GM12873 (cell line): Measurements from ENCODE around the gene IDH2.

ENCODE experiments used
- TF ChIP-seq, protein P1 (sequence below): IDR thresholded peaks from 2 replicates; pipeline ENCODE4 v1.5.1; 2012; ENCODE audit warnings: low read depth, mild to moderate bottlenecking, moderate library complexity, low read length, control low read depth; ENCODE audit not compliant: insufficient read depth; ENCODE audit errors: missing control alignments

Gene IDH2

DNA sequence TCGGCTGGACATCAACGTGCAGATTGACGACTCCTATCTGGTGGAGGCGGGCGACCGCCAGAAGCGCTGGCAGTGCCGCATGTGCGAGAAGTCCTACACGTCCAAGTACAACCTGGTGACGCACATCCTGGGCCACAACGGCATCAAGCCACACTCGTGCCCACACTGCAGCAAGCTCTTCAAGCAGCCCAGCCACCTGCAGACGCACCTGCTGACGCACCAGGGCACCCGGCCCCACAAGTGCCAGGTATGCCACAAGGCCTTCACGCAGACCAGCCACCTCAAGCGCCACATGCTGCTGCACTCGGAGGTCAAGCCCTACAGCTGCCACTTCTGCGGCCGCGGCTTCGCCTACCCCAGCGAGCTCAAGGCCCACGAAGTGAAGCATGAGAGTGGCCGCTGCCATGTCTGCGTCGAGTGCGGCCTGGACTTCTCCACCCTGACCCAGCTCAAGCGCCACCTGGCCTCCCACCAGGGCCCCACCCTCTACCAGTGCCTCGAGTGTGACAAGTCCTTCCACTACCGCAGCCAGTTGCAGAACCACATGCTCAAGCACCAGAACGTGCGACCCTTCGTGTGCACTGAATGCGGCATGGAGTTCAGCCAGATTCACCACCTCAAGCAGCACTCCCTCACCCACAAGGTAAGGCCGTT, 34.2 kb downstream of the IDH2 start:
- TF ChIP-seq, protein P1, sequence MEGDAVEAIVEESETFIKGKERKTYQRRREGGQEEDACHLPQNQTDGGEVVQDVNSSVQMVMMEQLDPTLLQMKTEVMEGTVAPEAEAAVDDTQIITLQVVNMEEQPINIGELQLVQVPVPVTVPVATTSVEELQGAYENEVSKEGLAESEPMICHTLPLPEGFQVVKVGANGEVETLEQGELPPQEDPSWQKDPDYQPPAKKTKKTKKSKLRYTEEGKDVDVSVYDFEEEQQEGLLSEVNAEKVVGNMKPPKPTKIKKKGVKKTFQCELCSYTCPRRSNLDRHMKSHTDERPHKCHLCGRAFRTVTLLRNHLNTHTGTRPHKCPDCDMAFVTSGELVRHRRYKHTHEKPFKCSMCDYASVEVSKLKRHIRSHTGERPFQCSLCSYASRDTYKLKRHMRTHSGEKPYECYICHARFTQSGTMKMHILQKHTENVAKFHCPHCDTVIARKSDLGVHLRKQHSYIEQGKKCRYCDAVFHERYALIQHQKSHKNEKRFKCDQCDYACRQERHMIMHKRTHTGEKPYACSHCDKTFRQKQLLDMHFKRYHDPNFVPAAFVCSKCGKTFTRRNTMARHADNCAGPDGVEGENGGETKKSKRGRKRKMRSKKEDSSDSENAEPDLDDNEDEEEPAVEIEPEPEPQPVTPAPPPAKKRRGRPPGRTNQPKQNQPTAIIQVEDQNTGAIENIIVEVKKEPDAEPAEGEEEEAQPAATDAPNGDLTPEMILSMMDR = no peak

DNA sequence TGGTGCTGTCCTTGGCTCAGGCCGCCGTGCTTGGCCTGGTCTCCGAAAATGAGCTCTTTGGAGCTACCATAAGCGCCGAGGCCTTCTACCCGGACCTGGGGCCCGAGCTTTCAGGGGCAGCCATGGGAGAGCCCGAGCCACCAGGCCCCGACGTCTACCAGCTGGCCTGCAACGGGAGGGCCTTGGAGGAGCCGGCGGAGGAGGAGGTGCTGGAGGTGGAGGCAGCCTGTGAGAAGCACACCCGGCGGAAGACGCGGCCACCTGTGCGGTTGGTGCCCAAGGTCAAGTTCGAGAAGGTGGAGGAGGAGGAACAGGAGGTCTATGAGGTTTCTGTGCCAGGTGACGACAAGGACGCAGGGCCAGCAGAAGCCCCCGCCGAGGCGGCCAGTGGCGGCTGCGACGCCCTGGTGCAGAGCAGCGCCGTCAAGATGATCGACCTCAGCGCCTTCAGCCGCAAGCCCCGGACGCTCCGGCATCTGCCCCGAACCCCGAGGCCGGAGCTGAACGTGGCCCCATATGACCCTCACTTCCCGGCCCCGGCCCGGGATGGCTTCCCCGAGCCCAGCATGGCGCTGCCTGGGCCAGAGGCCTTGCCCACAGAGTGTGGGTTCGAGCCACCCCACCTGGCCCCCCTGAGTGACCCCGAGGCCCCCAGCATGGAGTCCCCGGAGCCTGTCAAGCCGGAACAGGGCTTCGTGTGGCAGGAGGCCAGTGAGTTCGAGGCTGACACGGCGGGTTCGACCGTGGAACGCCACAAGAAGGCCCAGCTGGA, 34.9 kb downstream of the IDH2 start:
- TF ChIP-seq, protein P1 = no peak

DNA sequence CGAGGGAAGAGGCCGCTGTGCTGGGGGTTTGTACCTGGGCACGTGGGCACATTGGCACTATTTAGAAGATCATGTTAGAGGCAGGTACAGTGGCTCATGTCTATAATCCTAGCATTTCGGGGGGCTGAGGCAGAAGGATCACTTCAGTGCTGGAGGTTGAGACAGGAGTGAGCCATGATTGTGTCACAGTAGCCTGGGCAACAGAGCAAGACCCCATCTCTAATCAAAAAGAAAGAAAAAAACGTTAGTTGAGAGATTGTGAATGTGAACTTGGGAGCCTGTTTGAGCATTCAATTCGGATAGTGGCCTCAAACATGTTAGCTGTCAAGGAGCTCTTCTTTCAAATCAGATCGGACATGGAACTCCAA, 36.6 kb downstream of the IDH2 start:
- TF ChIP-seq, protein P1 = no peak

DNA sequence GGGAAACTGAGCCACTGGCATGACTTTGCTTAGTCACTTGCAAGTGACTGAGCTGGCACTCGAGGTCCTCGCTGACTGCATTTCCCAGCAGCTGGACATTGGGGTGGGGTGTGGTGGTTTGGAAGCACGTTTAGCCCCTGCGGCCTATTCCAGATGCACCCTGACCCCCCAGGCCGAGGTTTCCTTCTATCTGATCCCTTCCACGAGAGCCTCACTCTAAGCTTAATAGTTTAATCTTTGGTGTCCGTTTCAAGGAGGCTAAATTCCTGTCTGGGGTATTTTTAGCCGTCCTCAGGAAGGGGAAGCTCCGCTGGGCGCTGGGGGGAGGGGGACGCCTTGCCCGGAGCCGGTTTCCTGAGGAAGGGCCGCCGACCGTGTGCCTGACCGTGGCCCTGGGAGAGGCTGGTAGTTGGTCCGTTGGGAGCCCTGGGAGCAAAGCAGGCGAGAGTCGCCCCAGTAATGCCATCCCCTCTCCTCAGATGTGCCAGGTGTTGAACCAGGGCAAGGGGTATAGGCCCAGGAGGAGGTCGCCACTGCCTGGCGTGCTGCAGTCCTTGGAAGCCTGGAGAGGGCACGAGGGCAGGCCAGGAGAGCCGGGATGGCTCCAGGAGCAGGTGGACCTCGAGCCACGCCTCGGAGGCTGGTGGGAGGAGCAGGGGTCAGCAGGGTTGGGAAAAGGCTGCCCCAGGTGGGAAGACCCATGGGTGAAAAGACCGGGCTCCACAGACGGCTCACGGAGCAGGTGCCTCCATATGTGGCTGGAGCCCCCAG, 37.2 kb downstream of the IDH2 start:
- TF ChIP-seq, protein P1 = no peak

DNA sequence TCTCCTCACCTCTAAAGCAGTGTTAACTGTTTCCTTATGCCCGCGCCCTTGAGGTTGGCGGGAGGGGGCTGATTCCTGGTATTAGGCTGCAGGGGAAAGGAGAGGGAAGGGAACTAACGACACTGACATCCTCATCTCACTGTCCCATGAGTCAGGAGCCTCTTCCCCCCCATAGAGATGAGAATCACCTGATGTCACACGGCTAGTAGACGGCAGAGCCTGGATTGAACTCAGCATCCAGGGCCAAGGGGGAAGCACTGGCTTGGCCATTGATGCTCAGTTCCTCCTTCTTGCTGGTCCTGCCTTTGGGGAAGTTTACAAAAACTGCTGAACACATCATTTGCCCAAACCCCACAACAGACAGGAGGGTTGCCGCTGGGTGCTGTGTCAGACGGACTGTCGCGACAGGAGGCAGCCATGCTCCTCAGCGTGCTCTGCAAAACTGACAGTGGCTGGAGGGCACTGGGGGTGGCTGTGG, 38.5 kb downstream of the IDH2 start:
- TF ChIP-seq, protein P1 = no peak

DNA sequence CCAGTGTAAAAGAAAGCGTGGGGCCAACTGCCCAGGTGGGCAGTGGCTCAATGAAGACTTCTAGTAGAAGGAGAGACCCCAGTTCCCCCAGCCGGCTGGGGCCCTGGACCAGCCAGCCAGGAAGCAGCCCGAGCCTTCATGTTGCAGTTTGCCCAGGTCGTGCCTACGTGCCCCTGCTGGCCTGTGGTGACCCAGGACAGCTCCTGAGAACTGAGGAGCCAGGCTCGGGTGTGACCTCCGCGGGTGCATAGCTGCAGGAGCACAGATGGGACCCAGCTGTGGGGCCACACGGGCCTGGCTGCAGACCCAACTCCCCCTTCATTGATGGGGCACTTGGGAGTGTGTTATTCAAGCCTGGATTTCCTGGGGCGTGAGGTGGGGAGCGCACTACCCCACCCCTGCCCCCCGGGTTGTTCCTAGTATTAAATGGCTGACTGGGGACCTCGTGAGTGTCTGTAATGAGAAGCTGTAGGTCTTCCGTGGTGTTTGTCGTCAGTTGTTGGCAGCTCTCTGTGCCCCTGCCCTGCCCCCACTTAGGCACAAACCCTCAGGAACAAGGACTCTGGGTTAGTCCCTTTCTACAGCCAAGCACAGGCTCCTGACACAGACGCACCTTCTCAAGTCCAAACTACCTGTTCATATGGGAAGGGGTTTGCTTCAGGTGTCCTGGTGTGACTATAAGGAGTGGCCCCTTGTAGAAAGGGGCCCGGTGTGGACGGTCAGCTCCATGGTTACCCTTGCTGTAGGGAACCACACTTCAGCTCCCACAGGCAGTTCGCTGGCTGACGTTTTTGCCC, 39.1 kb downstream of the IDH2 start:
- TF ChIP-seq, protein P1 = no peak
